GM20431 (cell line): Measurements from ENCODE around the gene FSTL4.

Source experiments
- in situ Hi-C: fragments of 300-500 bp; cut with MseI, MboI; formaldehyde crosslinking; loops from one replicate; pipeline ENCODE4 v1.15.0; 2020; ENCODE audit warnings: low sequenced_read_pairs; ENCODE audit not compliant: unreplicated experiment

Gene FSTL4

GRCh38 chr5:133611357-133612248 lies 738 bp downstream of the FSTL4 start:
- in situ Hi-C loops = no loop called here

GRCh38 chr5:133610489-133611356 lies 1.6 kb downstream of the FSTL4 start:
- in situ Hi-C loops = no loop called here

DNA sequence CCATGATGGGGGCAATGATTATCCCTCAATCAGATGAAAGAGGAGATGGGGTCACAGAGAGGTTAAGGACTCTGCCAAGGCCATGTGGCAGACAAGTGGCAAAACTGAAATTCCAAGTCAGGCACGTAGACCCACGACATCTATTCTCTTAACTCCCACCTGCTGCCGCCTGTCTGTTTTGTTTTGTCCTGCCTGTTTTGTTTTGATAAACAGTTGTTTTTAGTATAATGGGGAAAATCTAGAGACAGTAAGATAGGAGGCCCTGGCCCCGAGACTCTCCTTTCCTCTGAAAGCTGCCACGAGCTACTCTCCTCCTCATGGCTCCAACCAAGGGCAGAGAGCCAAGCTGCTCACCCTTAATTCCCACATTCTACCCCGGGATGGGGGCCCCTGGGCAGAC lies 4.9 kb downstream of the FSTL4 start:
- in situ Hi-C loops = no loop called here

GRCh38 chr5:133606835-133607234 lies 5.5 kb downstream of the FSTL4 start:
- in situ Hi-C loops = no loop called here

DNA sequence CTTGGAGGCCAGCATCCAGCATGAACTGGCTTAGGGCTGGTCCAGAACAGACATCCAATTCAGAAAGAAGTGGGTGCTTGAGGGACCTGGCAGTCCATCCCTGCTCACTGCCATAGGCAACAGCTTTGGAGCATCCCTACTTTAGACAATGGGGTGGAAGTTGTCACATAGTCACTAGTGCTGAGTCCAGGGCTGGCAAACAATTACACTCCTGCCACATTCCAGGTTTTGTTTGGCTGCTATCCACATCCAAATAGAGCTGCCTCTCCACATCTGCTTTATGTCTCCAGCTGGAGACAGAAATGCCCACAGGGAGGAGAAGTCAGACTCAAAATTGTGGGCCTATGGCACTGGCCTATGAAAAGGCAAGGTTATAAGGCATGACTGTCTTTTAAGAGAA lies 7.0 kb downstream of the FSTL4 start:
- in situ Hi-C loops = no loop called here

GRCh38 chr5:133603711-133604110 lies 8.6 kb downstream of the FSTL4 start:
- in situ Hi-C loops = no loop called here

DNA sequence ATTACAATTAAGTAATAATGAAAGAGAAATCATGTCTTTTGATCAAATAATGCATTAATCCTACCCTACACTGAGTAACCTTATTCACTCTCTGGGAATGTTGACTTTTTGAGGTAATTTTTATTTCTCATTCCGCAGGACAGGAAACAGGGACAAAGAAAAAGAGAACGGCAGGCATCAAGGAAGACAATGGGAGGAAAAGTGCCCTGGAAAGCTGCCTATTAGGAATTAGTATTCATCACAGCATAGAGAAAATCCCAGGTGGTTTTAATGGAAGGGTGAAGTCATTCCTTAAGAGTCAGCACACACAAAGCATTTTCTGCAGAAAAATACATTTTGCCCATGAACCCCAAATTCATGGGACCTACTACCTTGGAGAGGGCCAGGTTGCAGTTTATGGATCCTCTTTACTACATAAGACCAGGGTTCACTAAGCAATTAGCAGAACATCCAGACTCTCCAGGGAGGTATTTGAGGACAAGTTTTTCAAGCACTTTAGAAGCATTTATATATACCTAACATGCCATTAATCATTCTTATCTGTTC lies 9.4 kb downstream of the FSTL4 start:
- in situ Hi-C loops = no loop called here

- in situ Hi-C loops = no loop called here
Measured at GRCh38 chr5:133599600-133599999, 12.7 kb downstream of the FSTL4 start.

GRCh38 chr5:133599044-133599443 lies 13.3 kb downstream of the FSTL4 start:
- in situ Hi-C loops = no loop called here

DNA sequence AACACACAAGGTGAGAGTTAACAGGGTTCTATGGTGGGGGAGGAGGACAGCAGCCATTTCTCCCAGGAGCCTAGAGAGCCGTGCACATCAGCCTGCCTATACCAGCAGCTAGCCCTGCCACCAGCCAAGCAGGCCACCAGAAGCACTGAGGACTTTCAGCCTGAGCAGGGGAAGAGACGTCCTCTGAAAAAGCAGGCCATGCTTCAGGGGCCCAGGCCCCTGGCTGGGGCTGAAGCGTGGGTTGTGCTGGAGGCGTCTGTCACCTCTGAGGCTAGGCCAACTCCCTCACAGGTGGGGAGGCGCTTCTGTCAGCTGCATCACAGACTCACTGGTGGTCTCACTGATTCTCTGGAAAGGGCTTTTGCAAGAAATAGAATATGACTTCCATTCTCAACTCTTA lies 16.3 kb downstream of the FSTL4 start:
- in situ Hi-C loops = no loop called here

- in situ Hi-C loops = no loop called here
Measured at GRCh38 chr5:133595465-133595864, 16.9 kb downstream of the FSTL4 start.

- in situ Hi-C loops = no loop called here
Measured at GRCh38 chr5:133589286-133589685, 23.1 kb downstream of the FSTL4 start.

GRCh38 chr5:133582971-133583370 lies 29.4 kb downstream of the FSTL4 start:
- in situ Hi-C loops = no loop called here

DNA sequence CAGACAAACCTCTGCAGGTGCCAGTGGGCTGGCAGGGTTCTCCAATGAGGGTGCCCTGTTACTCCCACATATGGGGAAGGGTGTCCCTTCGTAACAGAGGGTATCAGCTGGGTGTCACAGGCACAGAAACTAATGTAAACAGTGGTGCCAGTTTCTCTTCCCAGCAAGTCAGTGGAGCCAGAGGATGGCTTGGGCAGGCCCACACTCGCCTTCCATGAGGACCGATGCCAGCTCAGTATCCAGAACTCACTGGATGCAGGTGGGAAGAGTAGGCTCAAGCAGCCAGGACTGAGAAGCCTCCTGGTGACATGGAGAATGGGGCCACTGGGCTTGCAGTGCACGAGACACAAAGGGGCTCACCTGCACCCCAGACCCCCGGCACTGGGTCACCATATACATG lies 30.4 kb downstream of the FSTL4 start:
- in situ Hi-C loops = no loop called here

- in situ Hi-C loops = no loop called here
Measured at GRCh38 chr5:133581348-133581747, 31.0 kb downstream of the FSTL4 start.

- in situ Hi-C loops = no loop called here
Measured at GRCh38 chr5:133580618-133581017, 31.7 kb downstream of the FSTL4 start.

DNA sequence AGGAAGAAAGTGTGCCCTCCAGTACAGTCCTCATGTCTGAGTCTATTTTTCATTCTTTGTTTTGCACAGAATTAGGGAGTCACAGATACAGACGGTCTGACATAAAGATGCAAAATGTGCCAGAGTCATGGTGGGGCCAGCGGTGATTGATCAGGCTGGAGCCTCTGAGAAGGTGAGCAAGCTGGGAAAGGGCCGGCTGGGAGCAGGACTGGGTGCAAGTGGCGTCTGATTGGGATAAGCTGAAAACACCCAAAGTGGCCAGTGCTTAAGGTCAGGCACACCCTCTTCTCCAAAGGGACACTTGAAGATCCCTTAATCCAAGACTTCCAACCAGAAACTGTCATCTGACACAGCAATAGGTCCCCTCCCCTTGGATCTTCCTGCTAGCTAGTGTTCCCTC lies 32.6 kb downstream of the FSTL4 start:
- in situ Hi-C loops = no loop called here

GRCh38 chr5:133569347-133569746 lies 43.0 kb downstream of the FSTL4 start:
- in situ Hi-C loops = no loop called here

DNA sequence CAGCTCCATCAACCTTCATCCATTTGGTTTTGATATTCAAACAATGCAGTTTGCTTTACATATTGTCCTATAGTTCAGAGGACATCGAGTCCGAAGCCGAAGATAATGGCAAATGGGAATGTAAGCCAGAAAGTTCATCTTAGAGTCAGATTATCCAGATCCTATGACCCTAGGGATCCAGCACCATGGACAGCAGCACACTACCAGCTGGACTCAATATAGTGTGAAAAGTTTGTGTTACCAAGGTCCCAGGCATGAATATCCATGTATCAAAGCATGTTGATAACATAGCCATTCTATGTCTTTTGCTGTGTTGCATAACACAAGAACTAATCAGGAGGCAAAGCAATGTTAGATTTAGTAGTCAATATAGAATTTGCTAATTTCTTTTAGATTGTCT lies 46.3 kb downstream of the FSTL4 start:
- in situ Hi-C loops = no loop called here

DNA sequence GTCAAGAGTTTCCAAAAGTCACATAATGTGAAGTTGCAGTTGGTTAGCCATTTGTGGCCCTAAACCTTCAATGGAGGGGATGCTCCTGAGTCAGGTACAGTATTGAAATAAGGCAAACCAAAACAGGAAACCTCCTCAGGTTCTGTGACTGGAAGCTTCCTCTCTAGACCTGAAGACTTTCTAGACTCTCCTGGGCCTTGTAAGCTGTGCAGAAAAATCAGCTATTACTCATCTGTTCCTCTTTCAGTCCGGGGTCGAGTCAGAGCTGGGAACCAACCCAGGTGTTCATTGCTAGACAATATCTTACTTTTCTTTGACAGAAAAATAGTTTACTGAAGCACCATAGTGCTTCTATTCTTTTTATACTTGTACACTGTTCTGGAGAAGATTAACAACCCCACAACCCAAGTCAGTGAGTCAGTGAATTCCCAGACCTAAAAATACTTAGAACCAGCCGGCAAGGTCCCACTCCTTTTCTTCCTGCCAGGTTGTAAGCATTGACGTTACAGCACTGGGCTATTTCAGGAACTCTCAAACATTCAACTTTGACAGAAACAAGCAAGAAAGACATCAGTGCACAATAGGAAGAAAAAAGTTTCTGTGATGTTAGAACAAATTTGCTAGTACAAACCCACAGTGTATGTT lies 47.3 kb downstream of the FSTL4 start:
- in situ Hi-C loops = no loop called here
